SK-N-MC (cell line): Measurements from ENCODE around the gene TAS2R19.

Experiments used
- EZH2 ChIP-seq: fragments of 200-600 bp; sonication (generic); IDR thresholded peaks from one replicate; pipeline ENCODE4 v1.6.1; 2017; ENCODE audit warnings: antibody characterized with exemption
- FOXP2 ChIP-seq: optimal IDR thresholded peaks from 2 replicates; pipeline ENCODE3; 2011; ENCODE audit warnings: mild to moderate bottlenecking, moderate library complexity; ENCODE audit not compliant: insufficient read depth; ENCODE audit errors: extremely low read length, control extremely low read depth
- POLR2AphosphoS5 ChIP-seq: IDR thresholded peaks from 2 replicates; pipeline ENCODE4 v1.6.1; 2012; ENCODE audit warnings: mild to moderate bottlenecking, low read depth, low read length, borderline replicate concordance

DNA sequence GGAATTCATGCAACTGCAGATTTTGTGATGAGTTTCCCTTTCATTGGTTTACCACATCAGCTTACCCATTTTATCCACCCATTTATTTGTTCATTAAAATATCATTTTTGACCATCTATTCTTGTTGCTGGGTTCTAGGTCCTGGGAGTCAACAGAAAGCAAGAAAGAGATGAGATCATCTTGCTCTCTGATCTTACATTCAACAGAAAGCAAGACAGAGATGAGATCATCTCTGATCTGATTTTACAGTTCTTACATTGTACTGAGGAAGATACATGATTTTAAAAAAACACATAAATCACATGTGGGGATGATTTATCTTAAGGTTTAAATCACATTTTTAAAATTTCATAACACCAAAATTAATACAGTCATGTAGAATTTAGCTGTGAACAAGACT, 37.4 kb upstream of the TAS2R19 start:
- TF ChIP-seq EZH2 (no peak), POLR2AphosphoS5 (no peak), FOXP2 (no peak)
